LNCaP clone FGC (cell line): ENCODE results near the gene KCNN2.

Experiments
- DNase-seq: peaks from one replicate; pipeline ENCODE4 v3.0.0-alpha.2; 2011; ENCODE audit warnings: low read depth
- H3K4me3 ChIP-seq: 2 replicates; pipeline ENCODE4 v1.5.1; 2011; ENCODE audit warnings: mild to moderate bottlenecking, low read depth, low read length, control low read depth
- TF ChIP-seq, protein P1 (sequence below): IDR thresholded peaks from 2 replicates; pipeline ENCODE4 v1.5.1; 2012; ENCODE audit warnings: mild to moderate bottlenecking; ENCODE audit not compliant: control insufficient read depth, insufficient read depth; ENCODE audit errors: extremely low read depth

KCNN2 gene

DNA sequence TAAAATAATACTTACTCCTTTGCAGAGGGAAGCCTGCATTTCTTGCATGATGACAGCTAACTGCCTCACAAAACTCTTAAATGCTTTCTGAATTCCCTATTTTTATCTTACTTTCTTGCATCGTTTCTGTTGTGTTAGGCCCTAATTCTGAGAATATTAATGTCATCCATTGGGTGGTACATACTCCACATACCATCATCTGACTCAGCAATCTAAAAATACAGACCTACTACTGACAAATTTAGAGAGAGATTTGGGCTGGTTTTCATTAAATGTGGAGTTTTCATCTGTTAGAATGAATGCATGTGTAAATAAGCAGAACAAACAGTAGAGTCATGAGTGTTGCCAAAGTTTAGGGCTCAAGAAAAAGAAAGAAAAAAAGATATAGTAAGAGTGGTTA lies 26.5 kb upstream of the KCNN2 start:
- no peak for DNase-seq
- TF ChIP-seq, protein P1, sequence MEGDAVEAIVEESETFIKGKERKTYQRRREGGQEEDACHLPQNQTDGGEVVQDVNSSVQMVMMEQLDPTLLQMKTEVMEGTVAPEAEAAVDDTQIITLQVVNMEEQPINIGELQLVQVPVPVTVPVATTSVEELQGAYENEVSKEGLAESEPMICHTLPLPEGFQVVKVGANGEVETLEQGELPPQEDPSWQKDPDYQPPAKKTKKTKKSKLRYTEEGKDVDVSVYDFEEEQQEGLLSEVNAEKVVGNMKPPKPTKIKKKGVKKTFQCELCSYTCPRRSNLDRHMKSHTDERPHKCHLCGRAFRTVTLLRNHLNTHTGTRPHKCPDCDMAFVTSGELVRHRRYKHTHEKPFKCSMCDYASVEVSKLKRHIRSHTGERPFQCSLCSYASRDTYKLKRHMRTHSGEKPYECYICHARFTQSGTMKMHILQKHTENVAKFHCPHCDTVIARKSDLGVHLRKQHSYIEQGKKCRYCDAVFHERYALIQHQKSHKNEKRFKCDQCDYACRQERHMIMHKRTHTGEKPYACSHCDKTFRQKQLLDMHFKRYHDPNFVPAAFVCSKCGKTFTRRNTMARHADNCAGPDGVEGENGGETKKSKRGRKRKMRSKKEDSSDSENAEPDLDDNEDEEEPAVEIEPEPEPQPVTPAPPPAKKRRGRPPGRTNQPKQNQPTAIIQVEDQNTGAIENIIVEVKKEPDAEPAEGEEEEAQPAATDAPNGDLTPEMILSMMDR, result no peak
- H3K4me3 ChIP-seq, result no peak overlapping the region

DNA sequence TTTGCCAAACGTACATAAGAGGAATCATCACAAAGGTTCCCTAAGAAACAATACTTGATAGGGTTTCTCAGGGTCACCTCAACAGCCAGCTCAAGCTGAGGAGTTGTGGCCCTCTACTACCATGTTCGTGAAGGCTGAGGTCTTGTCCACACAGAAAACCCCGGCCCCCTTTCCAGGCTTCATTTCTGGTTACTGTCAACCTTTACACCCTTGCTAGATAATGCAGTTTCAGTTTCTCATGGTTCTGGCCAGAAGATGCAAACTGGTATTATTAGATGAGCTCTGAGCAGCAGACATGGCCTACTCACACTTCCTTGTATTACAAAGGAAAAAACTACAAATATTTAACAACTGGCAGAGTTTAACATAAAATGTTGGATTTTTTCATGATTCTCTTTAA lies 22.8 kb upstream of the KCNN2 start:
- DNase-seq, result no peak
- TF ChIP-seq, protein P1, result no peak
- no peak overlapping the region for H3K4me3 ChIP-seq

DNA sequence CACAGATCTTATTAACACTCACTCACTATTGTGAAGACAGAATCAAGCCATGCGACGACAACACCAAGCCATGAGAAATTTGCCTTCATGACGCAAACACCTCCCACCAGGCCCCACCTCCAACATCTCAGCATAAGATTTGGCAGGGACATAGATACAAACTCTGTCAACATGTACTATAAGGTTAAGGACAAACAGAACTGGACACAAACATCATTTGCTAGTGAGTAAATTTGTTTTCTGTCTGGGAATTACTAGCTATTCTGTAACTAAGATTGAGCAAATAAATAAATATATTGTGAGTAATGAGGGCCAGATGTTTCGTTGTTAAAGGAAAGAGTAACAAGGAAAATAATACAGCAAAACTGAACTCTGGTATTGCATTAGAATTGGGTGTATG lies 15.7 kb upstream of the KCNN2 start:
- peak; percentile 94 for DNase-seq
- TF ChIP-seq, protein P1, result no peak
- H3K4me3 ChIP-seq, result no peak overlapping the region

DNA sequence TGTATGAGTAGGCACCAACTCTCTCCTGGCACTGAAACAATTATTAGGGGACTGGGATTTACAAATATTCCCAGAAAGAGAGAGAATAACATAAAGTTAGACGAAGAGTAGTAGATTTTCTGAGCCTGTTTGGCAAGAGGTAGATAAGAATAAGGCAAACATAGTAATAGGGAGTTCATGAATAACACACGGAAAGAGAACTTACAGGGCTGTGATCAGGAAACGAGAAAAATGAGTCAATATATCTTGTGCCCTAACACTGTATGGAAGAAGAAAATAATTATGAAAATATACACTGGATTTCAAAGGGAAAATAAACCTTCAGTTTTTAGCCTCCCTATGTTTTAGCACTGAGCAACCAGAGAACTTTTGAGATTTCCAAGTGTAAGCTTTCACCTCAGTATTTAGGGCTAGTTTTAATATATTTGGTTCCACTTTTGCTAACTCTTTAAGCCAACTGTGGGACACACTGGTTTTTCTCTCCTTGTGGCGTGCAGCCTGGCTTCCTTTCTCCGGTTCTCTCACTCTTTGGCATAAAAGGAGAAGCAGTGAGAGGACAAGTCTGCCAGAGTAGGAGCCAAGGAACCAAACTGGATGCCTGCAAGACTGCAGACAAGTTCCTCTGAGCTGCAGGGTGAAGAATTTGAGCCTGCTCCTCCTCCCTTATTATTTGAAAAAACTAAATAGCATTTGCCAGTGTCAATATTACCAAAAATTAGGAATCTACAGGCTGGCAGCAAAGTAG lies 6.6 kb upstream of the KCNN2 start:
- no peak overlapping the region for H3K4me3 ChIP-seq
- TF ChIP-seq, protein P1, result no peak
- DNase-seq, result no peak

DNA sequence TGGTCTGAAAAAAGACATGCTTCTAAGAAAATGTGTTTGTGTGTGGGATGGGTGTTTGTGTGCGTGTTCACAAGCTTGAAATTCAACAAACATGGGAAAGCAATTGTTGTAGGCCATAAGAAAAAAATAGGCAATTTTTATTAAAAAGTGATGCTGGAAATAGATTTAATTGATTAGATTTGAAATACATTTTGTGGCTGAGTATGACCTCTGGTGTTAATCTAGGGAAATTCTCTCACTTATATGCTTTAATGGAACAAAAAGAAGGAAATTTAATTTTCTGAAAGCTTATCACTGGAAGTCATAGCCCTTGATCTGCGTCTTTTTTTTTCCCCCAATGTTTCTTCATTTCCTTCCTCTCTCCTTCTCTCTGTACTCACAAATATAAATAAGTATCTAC lies 3.5 kb upstream of the KCNN2 start:
- TF ChIP-seq, protein P1, result peak; percentile 34; the same call in 1 of the 2 replicates
- DNase-seq, result no peak
- H3K4me3 ChIP-seq, result no peak overlapping the region

DNA sequence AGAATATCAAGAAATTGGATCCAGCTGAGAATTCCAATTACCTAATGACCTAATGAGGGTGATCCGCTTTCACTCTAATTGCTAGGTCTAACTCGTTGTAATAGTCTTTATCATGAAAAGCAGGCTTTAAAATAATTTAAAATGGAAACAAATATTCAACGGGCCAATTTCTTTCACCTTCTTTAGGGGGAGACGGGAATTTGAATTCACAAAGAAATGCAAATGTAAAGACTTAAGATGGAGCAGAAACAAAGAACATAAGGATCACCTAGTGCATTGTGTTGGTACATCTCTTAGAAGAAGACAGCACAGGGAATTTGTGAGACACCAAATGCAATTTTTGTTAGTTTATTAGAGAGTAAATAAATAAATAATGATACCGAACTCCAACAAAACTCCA lies 1.5 kb upstream of the KCNN2 start:
- TF ChIP-seq, protein P1, result no peak
- H3K4me3 ChIP-seq, result peak overlapping the region; percentile 93
- DNase-seq, result no peak
